SU-DHL-6 (cell line): ENCODE results near the gene GZMA.

ENCODE experiments used
- EZH2phosphoT487 ChIP-seq: fragments of 200-600 bp; sonication (generic), shearing (Covaris generic); conservative IDR thresholded peaks from 2 replicates; pipeline ENCODE4 v1.6.1; 2018; ENCODE audit warnings: mild to moderate bottlenecking, antibody characterized with exemption, low read length, moderate library complexity, mixed read lengths
- TF ChIP-seq, protein P1 (sequence below): fragments of 200-600 bp; sonication (generic); IDR thresholded peaks from one replicate; pipeline ENCODE4 v1.5.1; 2017; ENCODE audit warnings: antibody characterized with exemption, mild to moderate bottlenecking, low read length, moderate library complexity; ENCODE audit not compliant: insufficient read depth, poor library complexity, severe bottlenecking

DNA sequence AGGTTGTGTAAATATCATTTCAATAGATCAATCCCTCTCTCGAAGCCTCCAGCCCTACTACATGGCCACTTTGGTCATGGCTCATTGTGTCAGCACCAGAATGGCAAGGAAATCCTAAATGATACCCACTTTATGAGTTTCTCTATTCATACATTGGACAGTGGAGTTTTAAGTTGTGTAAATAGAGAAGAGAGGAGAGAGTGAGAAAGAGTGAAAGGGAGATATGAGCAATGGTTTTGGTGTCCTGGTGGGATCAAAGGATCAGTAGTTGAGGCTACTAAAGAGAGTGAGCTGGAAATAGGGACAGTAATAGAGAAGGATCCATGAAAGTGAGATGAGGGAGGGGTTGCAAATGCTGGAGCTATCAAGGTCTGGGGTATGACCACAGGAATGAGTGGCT is 31.5 kb upstream of the GZMA start:
- TF ChIP-seq, protein P1, sequence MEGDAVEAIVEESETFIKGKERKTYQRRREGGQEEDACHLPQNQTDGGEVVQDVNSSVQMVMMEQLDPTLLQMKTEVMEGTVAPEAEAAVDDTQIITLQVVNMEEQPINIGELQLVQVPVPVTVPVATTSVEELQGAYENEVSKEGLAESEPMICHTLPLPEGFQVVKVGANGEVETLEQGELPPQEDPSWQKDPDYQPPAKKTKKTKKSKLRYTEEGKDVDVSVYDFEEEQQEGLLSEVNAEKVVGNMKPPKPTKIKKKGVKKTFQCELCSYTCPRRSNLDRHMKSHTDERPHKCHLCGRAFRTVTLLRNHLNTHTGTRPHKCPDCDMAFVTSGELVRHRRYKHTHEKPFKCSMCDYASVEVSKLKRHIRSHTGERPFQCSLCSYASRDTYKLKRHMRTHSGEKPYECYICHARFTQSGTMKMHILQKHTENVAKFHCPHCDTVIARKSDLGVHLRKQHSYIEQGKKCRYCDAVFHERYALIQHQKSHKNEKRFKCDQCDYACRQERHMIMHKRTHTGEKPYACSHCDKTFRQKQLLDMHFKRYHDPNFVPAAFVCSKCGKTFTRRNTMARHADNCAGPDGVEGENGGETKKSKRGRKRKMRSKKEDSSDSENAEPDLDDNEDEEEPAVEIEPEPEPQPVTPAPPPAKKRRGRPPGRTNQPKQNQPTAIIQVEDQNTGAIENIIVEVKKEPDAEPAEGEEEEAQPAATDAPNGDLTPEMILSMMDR = no peak
- TF ChIP-seq EZH2phosphoT487 = no peak
